Measurements from ENCODE around the gene MYO7A.

MYO7A gene

GRCh38 chr11:77122576-77123212 is 5.4 kb upstream of the MYO7A start:
- DNase-seq (ENCODE audit: extremely low read depth, low read depth), result no peak
- no peak for TF ChIP-seq CTCF (IDR thresholded peaks at IDR 0.05; ENCODE audit: low read depth, low read length, missing control alignments)

GRCh38 chr11:77123591-77123990 is 4.5 kb upstream of the MYO7A start:
- DNase-seq (ENCODE audit: extremely low read depth, low read depth), result no peak
- no peak overlapping the region for H3K4me3 ChIP-seq (replicated peaks; ENCODE audit: low read depth, low read length)
- no peak for TF ChIP-seq CTCF (IDR thresholded peaks at IDR 0.05; ENCODE audit: low read depth, low read length, missing control alignments)

More at GRCh38 chr11:77122576-77123212, 5.4 kb upstream of the MYO7A start:
- no peak overlapping the region for H3K4me3 ChIP-seq (replicated peaks; ENCODE audit: low read depth, low read length)

GRCh38 chr11:77124041-77124440 is 4.0 kb upstream of the MYO7A start:
- H3K4me3 ChIP-seq (replicated peaks; ENCODE audit: low read depth, low read length), result no peak overlapping the region
- TF ChIP-seq CTCF (IDR thresholded peaks at IDR 0.05; ENCODE audit: low read depth, low read length, missing control alignments), result no peak
- DNase-seq (ENCODE audit: extremely low read depth, low read depth), result no peak

- no peak for TF ChIP-seq CTCF (IDR thresholded peaks at IDR 0.05; ENCODE audit: low read depth, low read length, missing control alignments)
- H3K4me3 ChIP-seq (replicated peaks; ENCODE audit: low read depth, low read length), result no peak overlapping the region
- DNase-seq (ENCODE audit: extremely low read depth, low read depth), result no peak
Observed at GRCh38 chr11:77124488-77124887, 3.6 kb upstream of the MYO7A start.

- no peak for DNase-seq (ENCODE audit: extremely low read depth, low read depth)
- H3K4me3 ChIP-seq (replicated peaks; ENCODE audit: low read depth, low read length), result no peak overlapping the region
- no peak for TF ChIP-seq CTCF (IDR thresholded peaks at IDR 0.05; ENCODE audit: low read depth, low read length, missing control alignments)
Observed at GRCh38 chr11:77125191-77125590, 2.9 kb upstream of the MYO7A start.

GRCh38 chr11:77125695-77126094 is 2.4 kb upstream of the MYO7A start:
- TF ChIP-seq CTCF (IDR thresholded peaks at IDR 0.05; ENCODE audit: low read depth, low read length, missing control alignments), result no peak
- H3K4me3 ChIP-seq (replicated peaks; ENCODE audit: low read depth, low read length), result no peak overlapping the region
- no peak for DNase-seq (ENCODE audit: extremely low read depth, low read depth)

All from HFF-Myc (cell line).